ENCODE measurements around the gene PARD3. TPM values are rescaled to one million over a fixed set of nuclear protein-coding genes. Genes with fewer than 3 reads are reported as not detected.
A peak's percentile ranks its signal among the peaks of the same experiment; 100 is the strongest.

PARD3 gene
- total and polyA plus RNA-seq, 7 donors = 20.2 to 84.4 (median 53.4) TPM

GRCh38 chr10:34804306-34804705, 10.8 kb downstream of the PARD3 start:
- 82 to 93% (median 89%) methylated on average over 1 of the region's 1 CpG for WGBS, 3 donors
- peaks cover 36% of the 10 kb centered on the region for H3K4me1 ChIP-seq

GRCh38 chr10:34802692-34803091, 12.4 kb downstream of the PARD3 start:
- WGBS, 3 donors = 49 to 63% (median 59%) methylated on average over 5 of the region's 5 CpGs
- ATAC-seq (no peak), DNase-seq (no peak)
- Histone ChIP-seq H3K27me3 (ENCODE audit: insufficient read depth in 3 of 3, low read length in 2 of 3) (no peaks in the 10 kb centered on the region), H3K27ac (peak overlapping the region; percentile 0), H3K36me3 (ENCODE audit: insufficient read depth in 1 of 2, low read depth in 1 of 2) (no peaks in the 10 kb centered on the region), H3K4me3 (no peak overlapping the region), H3K4me1 (peaks cover 29% of the 10 kb centered on the region), H3K9me3 (no peaks in the 10 kb centered on the region)
- TF ChIP-seq CTCF (IDR thresholded peaks at IDR 0.05) = no peak
- intact Hi-C loops (cut with DNase I) = loop anchor here in 1 of 2 donors (1.0 kb wide), 1 partner anchor 60 kb away; no protein-coding TSS in a partner anchor

More at GRCh38 chr10:34804306-34804705, 10.8 kb downstream of the PARD3 start:
- H3K27me3 ChIP-seq (ENCODE audit: insufficient read depth in 3 of 3, low read length in 2 of 3) = no peaks in the 10 kb centered on the region
- H3K36me3 ChIP-seq (ENCODE audit: insufficient read depth in 1 of 2, low read depth in 1 of 2) = no peaks in the 10 kb centered on the region
- H3K4me3 ChIP-seq = no peak overlapping the region
- TF ChIP-seq CTCF (IDR thresholded peaks at IDR 0.05) = no peak
- H3K9me3 ChIP-seq = no peaks in the 10 kb centered on the region
- ATAC-seq (no peak), DNase-seq (no peak)
- intact Hi-C loops (cut with DNase I) = no loop called here
- H3K27ac ChIP-seq = no peak overlapping the region

GRCh38 chr10:34801097-34801733, 13.9 kb downstream of the PARD3 start:
- no peak for TF ChIP-seq CTCF (IDR thresholded peaks at IDR 0.05)
- no peaks in the 10 kb centered on the region for H3K36me3 ChIP-seq (ENCODE audit: insufficient read depth in 1 of 2, low read depth in 1 of 2)
- peak overlapping the region; percentile 50 for H3K27ac ChIP-seq
- H3K4me1 ChIP-seq = peaks cover 32% of the 10 kb centered on the region
- DNase-seq (no peak), ATAC-seq (peak; percentile 68 to 89 (median 84))
- H3K9me3 ChIP-seq = no peaks in the 10 kb centered on the region
- no peaks in the 10 kb centered on the region for H3K27me3 ChIP-seq (ENCODE audit: insufficient read depth in 3 of 3, low read length in 2 of 3)
- intact Hi-C loops (cut with DNase I) = no loop called here
- no peak overlapping the region for H3K4me3 ChIP-seq
- 48 to 62% (median 56%) methylated on average over 7 of the region's 7 CpGs for WGBS, 3 donors

- intact Hi-C loops (cut with DNase I) = no loop called here
- H3K4me1 ChIP-seq = peaks cover 33% of the 10 kb centered on the region
- no peaks in the 10 kb centered on the region for H3K27me3 ChIP-seq (ENCODE audit: insufficient read depth in 3 of 3, low read length in 2 of 3)
- H3K9me3 ChIP-seq = no peaks in the 10 kb centered on the region
- H3K36me3 ChIP-seq (ENCODE audit: insufficient read depth in 1 of 2, low read depth in 1 of 2) = no peaks in the 10 kb centered on the region
- peak overlapping the region; percentile 50 for H3K27ac ChIP-seq
- 52 to 70% (median 60%) methylated on average over 5 of the region's 5 CpGs for WGBS, 3 donors
- DNase-seq (no peak), ATAC-seq (no peak)
- no peak overlapping the region for H3K4me3 ChIP-seq
- TF ChIP-seq CTCF (IDR thresholded peaks at IDR 0.05) = no peak
These were observed 14.5 kb downstream of the PARD3 start for GRCh38 chr10:34800624-34801023.

GRCh38 chr10:34798654-34799053, 16.4 kb downstream of the PARD3 start:
- ATAC-seq (no peak), DNase-seq (no peak)
- WGBS, 3 donors = 55 to 70% (median 68%) methylated on average over 4 of the region's 4 CpGs
- H3K9me3 ChIP-seq = no peaks in the 10 kb centered on the region
- H3K4me3 ChIP-seq = no peak overlapping the region
- no peak overlapping the region for H3K27ac ChIP-seq
- TF ChIP-seq CTCF (IDR thresholded peaks at IDR 0.05) = no peak
- no peaks in the 10 kb centered on the region for H3K36me3 ChIP-seq (ENCODE audit: insufficient read depth in 1 of 2, low read depth in 1 of 2)
- peaks cover 42% of the 10 kb centered on the region for H3K4me1 ChIP-seq
- intact Hi-C loops (cut with DNase I) = no loop called here
- no peaks in the 10 kb centered on the region for H3K27me3 ChIP-seq (ENCODE audit: insufficient read depth in 3 of 3, low read length in 2 of 3)
